PC-9 (cell line): ENCODE measurements around the gene CD27. TPM values are rescaled to one million over a fixed set of nuclear protein-coding genes. Genes with fewer than 3 reads are reported as not detected.

ENCODE experiments used
- BruUV-seq: library from RNA; stranded (reverse); fragments of 400-500 nt; replicated peaks from 2 replicates; lab custom pipeline; 2021; lab: Mats Ljungman, UMichigan
- CTCF ChIA-PET: fragments of 300-600 bp; sonication (Branson Sonifier 250); formaldehyde crosslinking; loops from one replicate; lab custom pipeline; 2022; ENCODE audit warnings: antibody characterized with exemption; lab: Charles Lee
- POLR2A ChIA-PET: fragments of 300-600 bp; sonication (Branson Sonifier 250); formaldehyde crosslinking; loops from one replicate; lab custom pipeline; 2022; ENCODE audit warnings: antibody characterized with exemption; ENCODE audit not compliant: unreplicated experiment; lab: Charles Lee
- DNase-seq, 2 experiments: peaks; one replicate each; pipeline versions ENCODE4 v3.0.0 to v3.0.0-alpha.2; 2015 to 2022; ENCODE audit warnings: mixed read lengths in 1 of 2
- H2AFZ ChIP-seq: fragments of 200-600 bp; sonication (generic); 2 replicates; pipeline ENCODE4 v1.8.1; 2017; ENCODE audit warnings: antibody characterized with exemption
- H3F3A ChIP-seq: fragments of 200-600 bp; sonication (generic); 2 replicates; pipeline ENCODE4 v1.8.1; 2017; ENCODE audit warnings: antibody characterized with exemption, mild to moderate bottlenecking, low read depth; ENCODE audit not compliant: insufficient read depth
- H3K27ac ChIP-seq: fragments of 200-600 bp; sonication (generic); 2 replicates; pipeline ENCODE4 v1.6.1; 2016; ENCODE audit warnings: mixed run types
- H3K27me3 ChIP-seq: fragments of 200-600 bp; sonication (generic); 2 replicates; pipeline ENCODE4 v1.6.1; 2016; ENCODE audit warnings: low read depth, mixed run types; ENCODE audit not compliant: insufficient read depth
- H3K36me3 ChIP-seq: fragments of 200-600 bp; sonication (generic); 2 replicates; pipeline ENCODE4 v1.6.1; 2016; ENCODE audit warnings: low read depth, mixed run types
- H3K4me1 ChIP-seq: fragments of 200-600 bp; sonication (generic); replicated peaks from 2 replicates; pipeline ENCODE4 v1.6.1; 2016; ENCODE audit warnings: mixed run types; ENCODE audit not compliant: insufficient read depth
- H3K4me2 ChIP-seq: fragments of 200-600 bp; sonication (generic); 2 replicates; pipeline ENCODE4 v1.6.1; 2017; ENCODE audit warnings: mixed run types
- H3K4me3 ChIP-seq: fragments of 200-600 bp; sonication (generic); 2 replicates; pipeline ENCODE4 v1.6.1; 2016; ENCODE audit warnings: mixed run types
- H3K79me2 ChIP-seq: fragments of 200-600 bp; sonication (generic); 2 replicates; pipeline ENCODE4 v1.6.1; 2017; ENCODE audit warnings: low read depth, mixed run types
- H3K9me2 ChIP-seq: fragments of 200-600 bp; sonication (generic); 2 replicates; pipeline ENCODE4 v1.8.1; 2017; ENCODE audit warnings: mild to moderate bottlenecking; ENCODE audit not compliant: insufficient read depth
- H3K9me3 ChIP-seq: fragments of 200-600 bp; sonication (generic); 2 replicates; pipeline ENCODE4 v1.8.1; 2016; ENCODE audit warnings: low read depth; ENCODE audit not compliant: insufficient read depth
- H4K20me1 ChIP-seq: fragments of 200-600 bp; sonication (generic); 2 replicates; pipeline ENCODE4 v1.8.1; 2017; ENCODE audit not compliant: insufficient read depth
- CTCF ChIP-seq: fragments of 200-600 bp; sonication (generic); conservative IDR thresholded peaks from 2 replicates; pipeline ENCODE4 v1.6.1; 2017; ENCODE audit warnings: mixed run types, antibody characterized with exemption, mild to moderate bottlenecking, moderate library complexity
- EZH2 ChIP-seq: fragments of 200-600 bp; sonication (generic); IDR thresholded peaks from 2 replicates; pipeline ENCODE4 v1.8.0; 2017; ENCODE audit warnings: antibody characterized with exemption, low read depth
- intact Hi-C: fragments of 100-400 bp; cut with micrococcal nuclease; formaldehyde crosslinking; loops from one replicate; pipeline ENCODE4 v1.10.0; 2022; ENCODE audit not compliant: unreplicated experiment
- total RNA-seq: library from RNA; stranded (reverse); gene quantifications from 2 replicates; pipeline ENCODE4 v1.2.3, GENCODE V29; 2021

Gene CD27
- total RNA-seq, 1 experiment from 2014 or later, result not detected

DNA sequence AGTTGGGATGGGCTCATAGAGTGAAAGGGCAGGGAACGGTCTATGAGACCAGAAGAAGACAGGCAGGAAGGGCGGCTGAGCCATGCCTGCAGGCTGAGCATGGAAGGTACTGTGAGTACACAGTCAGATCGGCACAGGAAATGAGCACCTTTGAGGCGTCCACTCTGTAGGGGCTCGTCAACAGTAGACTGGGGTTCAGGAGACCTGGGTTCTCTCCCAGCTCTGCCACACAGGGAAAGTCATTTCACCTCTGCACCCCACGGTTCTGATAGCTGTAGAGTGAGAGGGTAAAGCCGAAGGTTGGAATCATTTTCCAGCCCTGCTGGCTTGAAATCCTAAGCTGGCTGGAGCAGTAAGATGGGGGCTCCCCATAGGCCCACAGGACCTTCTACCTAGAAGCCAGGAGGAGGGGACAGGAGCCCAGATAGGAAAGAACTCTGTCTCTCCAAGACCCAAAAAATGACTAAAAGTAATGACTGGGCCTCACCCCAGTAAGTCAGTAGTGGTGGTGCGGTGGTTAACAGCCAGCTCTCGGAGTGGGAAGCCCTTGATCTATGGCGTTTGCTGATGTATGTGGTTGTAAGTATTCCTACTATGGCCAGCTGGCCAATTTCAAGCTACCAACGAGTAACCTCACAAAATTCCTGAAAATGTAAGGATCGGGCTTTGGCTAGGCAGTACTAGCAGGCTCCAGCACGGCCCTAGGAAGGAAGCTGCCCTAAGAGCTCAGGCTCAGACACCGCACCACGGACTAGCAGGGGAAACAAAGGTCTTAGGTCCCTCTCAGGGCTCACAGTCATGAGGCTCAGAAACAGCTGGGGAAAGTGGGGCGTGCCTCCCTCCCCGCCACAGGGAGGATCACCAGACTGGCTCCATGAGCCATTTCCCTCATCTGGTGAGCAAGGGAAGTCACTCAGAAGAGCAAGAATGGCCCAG, 10.3 kb upstream of the CD27 start:
- H3K4me1 ChIP-seq, result peaks cover 28% of the 10 kb centered on the region
- no peaks in the 10 kb centered on the region for H3K27me3 ChIP-seq
- BruUV-seq, result no TSS peak
- no peaks in the 10 kb centered on the region for H4K20me1 ChIP-seq
- H3K9me2 ChIP-seq, result no peaks in the 10 kb centered on the region
- POLR2A ChIA-PET, result interaction anchor here (0.6 kb wide), 1 partner anchor 280 kb away, joined by 3 read pairs; no protein-coding TSS in a partner anchor
- H3K4me2 ChIP-seq, result no peak overlapping the region
- TF ChIP-seq EZH2, result no peak
- TF ChIP-seq CTCF, result no peak
- peaks cover 32% of the 10 kb centered on the region for H3F3A ChIP-seq
- no peak for DNase-seq
- H3K9me3 ChIP-seq, result no peaks in the 10 kb centered on the region
- H3K79me2 ChIP-seq, result no peaks in the 10 kb centered on the region
- CTCF ChIA-PET, result interaction anchor here (0.7 kb wide), 1 partner anchor 8 kb away, joined by 23 read pairs; no protein-coding TSS in a partner anchor
- H3K36me3 ChIP-seq, result no peaks in the 10 kb centered on the region
- intact Hi-C loops, result loop anchor here (5.0 kb wide), 1 partner anchor 253 kb away; the partner anchor contains the start of gene ZNF384
- no peak overlapping the region for H2AFZ ChIP-seq
- no peak overlapping the region for H3K27ac ChIP-seq
- no peak overlapping the region for H3K4me3 ChIP-seq

DNA sequence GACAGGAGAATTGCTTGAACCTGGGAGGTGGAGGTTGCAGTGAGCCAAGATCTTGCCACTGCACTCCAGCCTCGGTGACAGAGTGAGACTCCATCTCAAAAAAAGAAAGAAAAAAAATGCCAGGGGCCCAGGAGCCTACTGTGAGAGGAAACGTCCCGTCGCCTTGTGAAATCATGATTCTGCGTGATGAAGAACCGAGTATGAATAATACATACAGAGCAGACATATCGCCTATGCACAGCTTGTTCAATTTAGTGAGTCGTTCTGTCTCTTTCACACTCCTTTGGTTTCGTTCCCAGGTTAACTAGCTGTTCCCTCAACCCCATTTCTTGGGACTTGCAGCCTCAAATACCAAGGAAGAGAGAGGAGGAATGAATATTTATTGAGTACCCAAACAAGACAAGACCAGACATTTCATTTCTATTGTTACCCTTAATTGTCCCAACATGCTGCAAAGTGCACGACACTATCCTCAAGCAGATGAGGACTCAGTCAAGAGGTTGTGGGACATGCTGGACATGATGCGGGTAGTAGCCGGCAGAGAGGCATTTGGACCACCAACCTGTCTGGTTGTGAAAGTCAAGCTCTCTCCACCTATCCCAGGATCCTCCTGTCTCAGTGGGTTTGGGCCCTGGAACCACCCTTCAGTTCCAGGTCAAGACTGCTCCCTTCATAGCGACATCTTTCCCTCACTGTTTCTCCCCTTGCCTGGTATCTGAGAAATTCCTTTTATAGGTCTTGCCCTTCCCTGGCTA, 8.6 kb upstream of the CD27 start:
- H3K4me3 ChIP-seq, result no peak overlapping the region
- ChIA-PET POLR2A (no interaction called here), CTCF (interaction anchor here (0.6 kb wide), 1 partner anchor 28 kb away, joined by 5 read pairs; no protein-coding TSS in a partner anchor)
- no peak overlapping the region for H2AFZ ChIP-seq
- no peaks in the 10 kb centered on the region for H3K9me2 ChIP-seq
- H3K27ac ChIP-seq, result no peak overlapping the region
- intact Hi-C loops, result no loop called here
- H3K79me2 ChIP-seq, result no peaks in the 10 kb centered on the region
- no peaks in the 10 kb centered on the region for H3K27me3 ChIP-seq
- DNase-seq, result no peak
- BruUV-seq, result no TSS peak
- no peaks in the 10 kb centered on the region for H3K36me3 ChIP-seq
- H3F3A ChIP-seq, result peaks cover 16% of the 10 kb centered on the region
- peaks cover 13% of the 10 kb centered on the region for H3K4me1 ChIP-seq
- H4K20me1 ChIP-seq, result no peaks in the 10 kb centered on the region
- TF ChIP-seq CTCF (no peak), EZH2 (no peak)
- H3K9me3 ChIP-seq, result no peaks in the 10 kb centered on the region
- H3K4me2 ChIP-seq, result no peak overlapping the region

DNA sequence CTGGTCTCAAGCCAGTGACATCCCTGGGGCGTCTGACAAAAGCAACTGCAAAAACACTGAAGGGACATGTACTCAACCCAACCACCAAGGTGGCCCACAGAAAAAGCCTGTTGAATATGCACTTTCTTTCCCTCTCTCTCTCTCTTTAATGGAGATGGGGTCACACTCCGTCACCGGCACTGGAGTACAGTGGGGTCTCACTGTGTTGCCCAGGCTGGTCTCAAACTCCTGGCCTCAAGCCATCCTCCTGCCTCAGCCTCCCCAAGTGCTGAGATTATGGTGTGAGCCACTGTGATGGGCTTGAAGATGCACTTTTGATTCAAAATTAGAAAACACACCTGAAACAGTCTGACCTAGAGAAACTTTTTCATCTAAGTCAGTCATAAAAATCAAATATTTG, 7.2 kb upstream of the CD27 start:
- Histone ChIP-seq H3K27ac (no peak overlapping the region), H3F3A (peaks cover 1% of the 10 kb centered on the region; the same call in 1 of the 2 replicates), H3K9me2 (no peaks in the 10 kb centered on the region), H2AFZ (no peak overlapping the region), H3K27me3 (no peaks in the 10 kb centered on the region), H3K4me2 (no peak overlapping the region), H3K36me3 (no peaks in the 10 kb centered on the region), H3K9me3 (no peaks in the 10 kb centered on the region), H3K4me1 (no peaks in the 10 kb centered on the region), H3K4me3 (no peak overlapping the region), H4K20me1 (no peaks in the 10 kb centered on the region), H3K79me2 (no peaks in the 10 kb centered on the region)
- DNase-seq, result no peak
- POLR2A ChIA-PET, result interaction anchor here (0.6 kb wide), 1 partner anchor 354 kb away, joined by 3 read pairs; no protein-coding TSS in a partner anchor
- intact Hi-C loops, result no loop called here
- TF ChIP-seq CTCF, result no peak
- no peak for TF ChIP-seq EZH2
- CTCF ChIA-PET, result no interaction called here
- no TSS peak for BruUV-seq
